HG03469 (cell line): Measurements from ENCODE around the gene SCN5A.

Experiments
- ATAC-seq: cut with Tn5 transposase; IDR thresholded peaks from one replicate; pipeline ENCODE4 v1.9.1; 2021; ENCODE audit warnings: mild to moderate bottlenecking, moderate library complexity, moderate number of reproducible peaks; ENCODE audit not compliant: unreplicated experiment

The SCN5A gene

DNA sequence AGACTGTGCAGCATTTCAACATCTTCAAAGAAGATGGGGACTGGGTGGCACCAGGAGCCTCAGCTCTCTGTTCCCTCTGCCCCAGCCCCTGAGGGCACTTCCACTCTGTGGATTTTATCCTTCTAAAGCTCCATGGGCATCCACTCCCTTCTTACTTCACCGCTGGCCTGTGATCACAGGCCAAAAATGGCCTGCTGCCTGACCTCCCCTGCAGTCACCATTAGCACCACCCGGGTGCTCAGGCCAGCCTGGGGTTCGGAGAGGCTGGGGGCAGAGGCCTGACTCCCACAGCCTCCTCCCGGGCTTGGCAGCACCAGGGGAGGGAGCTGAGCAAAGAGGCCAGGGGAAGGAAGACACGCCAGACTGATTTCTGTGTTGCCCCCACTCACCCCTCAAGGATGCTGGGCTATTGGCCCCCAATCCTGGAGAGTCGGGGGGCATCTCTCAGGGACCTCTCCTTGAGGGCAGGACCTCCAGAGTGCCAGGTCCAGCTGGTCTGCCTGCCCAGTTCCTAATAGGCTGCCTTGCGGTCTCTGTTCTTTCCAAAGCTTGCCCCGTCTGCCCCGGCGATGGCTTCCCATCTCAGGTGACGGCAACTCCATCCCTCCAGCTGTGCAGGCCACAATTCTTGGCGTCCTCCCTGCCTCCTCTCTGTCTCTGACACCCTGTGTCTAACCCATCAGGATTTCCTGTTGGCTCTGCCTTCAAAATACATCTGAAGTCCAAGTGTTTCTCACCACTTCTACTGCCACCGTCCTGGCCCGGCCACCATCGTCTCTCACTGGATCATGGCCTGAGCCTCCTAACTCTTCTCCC lies 86.2 kb downstream of the SCN5A start:
- no peak for ATAC-seq

DNA sequence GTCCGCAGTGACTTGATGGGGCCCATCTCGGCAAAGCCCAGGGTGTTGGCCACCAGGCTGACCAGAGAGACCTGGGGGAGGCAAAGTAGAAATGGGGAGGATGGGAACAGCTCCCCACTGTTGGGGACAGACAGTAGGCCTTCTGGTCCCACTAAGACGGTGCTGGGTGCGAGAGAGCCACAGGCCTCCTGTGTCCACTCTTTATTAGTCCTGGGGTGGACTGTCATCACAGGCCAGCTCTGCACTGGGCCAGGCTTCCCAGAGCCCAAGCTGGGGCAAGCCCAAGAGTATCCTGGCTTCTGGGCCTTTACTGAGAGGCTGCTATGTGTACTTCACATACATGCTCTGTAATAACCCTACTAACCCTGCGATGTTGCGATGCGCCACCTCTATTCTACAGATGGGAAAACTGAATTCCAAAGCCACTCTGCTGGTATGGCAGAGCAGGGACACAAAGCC lies 87.0 kb downstream of the SCN5A start:
- ATAC-seq, result no peak

DNA sequence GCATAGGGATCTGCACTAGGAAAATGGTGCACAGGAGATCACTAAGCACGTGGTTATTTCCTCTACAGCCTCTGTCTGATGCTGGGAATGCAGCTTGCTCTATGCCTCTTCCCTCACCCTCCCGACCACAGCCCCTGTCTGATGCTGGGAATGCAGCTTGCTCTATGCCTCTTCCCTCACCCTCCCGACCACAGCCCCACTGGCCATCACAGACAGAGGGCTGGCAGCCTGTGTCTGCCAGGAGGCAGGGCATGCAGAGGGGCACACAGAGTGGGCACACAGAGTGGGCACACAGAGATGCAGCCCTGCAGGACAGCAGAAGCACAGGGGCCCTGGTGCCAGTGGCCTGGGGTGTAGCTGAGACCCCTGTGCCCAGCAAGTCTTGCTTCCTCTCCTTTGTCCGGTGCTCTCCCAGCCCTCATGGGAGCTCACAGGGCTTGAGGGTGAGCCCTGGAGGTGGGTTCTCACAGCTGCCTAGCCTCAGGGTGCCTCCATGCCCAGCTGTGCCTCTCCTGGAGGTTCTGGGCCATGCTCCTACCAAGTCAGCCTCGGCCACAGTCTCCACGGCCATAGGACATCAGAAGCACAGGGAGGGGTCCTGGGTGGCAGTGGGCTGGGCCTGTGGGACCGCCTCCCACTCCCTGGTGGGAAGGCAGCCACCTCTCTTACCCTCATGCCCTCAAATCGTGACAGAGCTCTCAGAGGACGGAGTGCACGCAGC lies 87.6 kb downstream of the SCN5A start:
- ATAC-seq, result no peak

DNA sequence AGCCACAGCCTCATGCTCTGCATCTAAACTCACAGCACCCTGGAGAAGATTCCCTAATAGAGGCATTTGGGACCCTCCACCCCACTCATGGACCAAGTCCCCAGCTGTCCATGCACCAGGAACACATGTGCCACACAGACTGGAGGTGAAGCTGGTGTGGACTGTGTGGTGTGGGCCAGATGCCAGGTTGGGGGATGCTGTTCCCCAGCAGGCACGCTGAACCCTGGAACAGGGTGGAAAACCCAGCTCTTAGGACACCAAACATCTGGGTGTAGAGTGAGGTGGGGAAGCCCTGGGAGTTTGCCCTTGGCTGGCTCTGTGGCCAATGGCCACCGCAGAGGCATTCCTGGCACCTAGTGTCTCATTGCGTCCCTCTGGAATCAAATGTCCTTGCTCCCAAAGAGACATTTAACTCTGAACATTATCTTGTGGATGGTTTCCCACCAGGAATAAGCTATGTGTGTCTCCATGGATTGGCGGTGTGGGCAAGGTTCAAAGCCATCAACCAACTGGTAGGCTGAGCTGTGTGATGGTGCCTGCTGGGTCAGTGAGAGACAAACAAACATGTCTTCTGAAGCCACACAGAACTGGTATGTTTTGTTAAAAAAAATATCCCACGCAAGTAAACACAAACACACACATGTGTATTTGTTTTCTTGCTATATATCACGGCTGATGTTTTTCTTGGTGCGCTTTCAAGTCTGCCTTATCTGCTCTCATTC lies 88.3 kb downstream of the SCN5A start:
- no peak for ATAC-seq

DNA sequence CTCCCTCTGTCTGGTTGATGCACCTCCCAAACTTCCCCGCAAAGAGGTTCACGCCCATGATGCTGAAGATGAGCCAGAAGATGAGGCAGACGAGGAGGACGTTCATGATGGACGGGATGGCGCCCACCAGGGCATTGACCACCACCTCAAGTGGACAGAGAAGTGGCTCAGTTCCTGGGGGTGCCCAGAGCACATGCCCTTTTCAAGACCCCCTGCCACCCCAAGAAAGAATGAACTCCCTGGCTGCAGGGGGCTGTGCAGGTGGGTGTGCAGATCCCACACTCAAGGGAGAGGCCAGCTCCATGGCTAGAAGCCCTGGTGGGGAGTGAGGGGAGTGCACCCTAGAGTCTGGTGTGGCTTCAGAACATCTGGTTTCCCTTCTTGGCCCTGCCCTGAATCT lies 89.2 kb downstream of the SCN5A start:
- ATAC-seq, result no peak

DNA sequence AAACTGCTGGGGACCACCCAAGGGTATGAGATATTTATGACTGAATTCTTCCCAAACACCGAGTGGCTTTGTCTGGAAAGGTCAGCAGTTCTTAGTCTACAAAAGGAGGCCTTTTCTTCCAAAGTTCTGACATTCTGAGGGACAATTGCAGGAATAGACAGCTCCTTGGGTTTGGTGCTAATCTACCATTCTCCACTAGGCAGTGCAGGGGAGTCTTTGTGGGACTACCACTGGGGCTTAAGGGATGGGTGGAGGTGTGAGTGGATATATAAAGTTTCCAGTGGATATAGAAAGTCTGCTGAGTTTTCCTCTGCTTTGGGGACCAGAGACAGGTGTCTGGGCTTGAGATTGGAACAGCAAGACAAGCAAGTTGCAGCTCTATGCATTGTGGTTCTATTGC lies 90.6 kb downstream of the SCN5A start:
- ATAC-seq, result no peak

DNA sequence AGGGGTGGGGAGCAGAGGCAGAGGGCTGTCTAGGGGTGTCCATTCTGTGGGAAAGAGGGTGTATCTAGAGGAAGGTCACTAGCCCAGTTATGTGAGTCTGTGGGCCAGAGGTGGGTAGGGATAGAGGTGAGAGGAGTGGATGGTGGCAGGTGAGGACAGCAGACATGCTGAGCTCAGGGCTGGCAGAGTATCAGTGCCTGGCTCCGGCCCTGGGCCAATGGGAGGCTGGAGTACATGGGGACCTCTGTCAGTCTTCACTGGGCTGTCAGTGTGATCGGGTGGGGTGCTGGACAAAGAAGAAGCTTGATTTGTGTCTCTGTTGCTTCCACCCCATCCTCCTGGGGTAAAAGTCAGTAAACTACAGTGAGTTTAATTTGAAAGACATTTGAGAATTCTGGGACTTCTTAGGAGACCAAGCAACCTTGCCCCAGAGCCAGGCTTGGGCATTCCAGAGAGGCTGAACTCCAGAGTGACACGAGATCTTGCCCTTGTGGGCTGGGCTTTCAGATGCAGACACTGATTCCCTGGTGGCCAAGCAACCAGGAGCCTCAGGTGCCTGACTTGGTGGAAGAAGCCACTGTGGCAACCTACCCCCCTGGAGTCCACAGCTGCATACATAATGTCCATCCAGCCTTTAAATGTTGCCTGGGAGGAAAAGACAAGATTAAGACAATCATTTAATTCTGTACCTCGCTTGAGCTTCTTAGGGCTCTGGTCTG lies 92.7 kb downstream of the SCN5A start:
- no peak for ATAC-seq

DNA sequence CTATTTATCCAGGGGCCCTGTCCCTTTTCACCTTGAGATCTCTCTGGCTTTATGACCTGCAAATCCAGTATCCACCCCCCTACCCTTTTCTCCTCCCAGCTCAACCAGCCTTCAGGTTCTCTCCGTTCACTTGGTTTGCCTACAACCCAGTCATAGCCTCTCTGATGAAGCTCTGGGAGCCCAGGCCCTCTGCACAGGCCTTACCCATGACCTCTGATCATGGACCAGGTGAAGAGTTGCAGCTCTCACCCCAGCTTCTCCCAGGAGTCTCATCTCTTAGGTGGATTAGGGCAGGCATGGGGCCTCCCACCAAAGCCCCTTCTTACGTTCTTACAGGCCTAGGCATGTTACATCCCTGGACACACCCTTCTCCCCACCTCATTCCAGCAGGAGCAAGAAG lies 93.6 kb downstream of the SCN5A start:
- ATAC-seq, result no peak

DNA sequence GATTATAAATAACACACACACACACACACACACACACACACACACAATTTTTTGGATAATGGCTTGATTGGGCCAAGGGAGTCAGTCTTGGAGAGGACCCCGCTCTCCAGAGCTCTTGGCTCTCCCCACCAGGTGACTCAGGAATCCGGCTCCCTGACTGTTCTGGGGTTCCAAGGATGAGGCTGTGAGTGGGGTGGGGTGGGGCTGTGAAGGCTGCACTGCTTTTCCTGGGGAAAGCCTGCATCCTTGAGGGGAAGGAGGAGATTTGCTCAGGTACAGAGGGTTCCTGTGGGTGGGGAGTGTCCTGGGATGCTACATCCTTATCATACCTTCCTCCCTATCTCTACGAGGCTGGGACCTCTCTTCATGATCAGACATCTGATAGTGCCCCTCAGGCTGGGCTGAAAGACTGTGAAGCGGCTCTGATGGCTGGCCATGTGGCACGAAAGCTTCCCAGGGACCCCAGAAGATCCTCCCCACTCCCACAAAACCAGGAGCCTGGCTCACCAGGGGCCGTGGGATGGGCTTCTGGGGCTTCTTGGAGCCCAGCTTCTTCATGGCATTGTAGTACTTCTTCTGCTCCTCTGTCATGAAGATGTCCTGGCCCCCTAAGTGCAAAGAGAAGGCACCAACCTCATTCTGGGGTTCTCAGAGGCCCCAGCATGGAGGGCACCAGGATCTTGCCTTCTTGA lies 94.2 kb downstream of the SCN5A start:
- no peak for ATAC-seq

DNA sequence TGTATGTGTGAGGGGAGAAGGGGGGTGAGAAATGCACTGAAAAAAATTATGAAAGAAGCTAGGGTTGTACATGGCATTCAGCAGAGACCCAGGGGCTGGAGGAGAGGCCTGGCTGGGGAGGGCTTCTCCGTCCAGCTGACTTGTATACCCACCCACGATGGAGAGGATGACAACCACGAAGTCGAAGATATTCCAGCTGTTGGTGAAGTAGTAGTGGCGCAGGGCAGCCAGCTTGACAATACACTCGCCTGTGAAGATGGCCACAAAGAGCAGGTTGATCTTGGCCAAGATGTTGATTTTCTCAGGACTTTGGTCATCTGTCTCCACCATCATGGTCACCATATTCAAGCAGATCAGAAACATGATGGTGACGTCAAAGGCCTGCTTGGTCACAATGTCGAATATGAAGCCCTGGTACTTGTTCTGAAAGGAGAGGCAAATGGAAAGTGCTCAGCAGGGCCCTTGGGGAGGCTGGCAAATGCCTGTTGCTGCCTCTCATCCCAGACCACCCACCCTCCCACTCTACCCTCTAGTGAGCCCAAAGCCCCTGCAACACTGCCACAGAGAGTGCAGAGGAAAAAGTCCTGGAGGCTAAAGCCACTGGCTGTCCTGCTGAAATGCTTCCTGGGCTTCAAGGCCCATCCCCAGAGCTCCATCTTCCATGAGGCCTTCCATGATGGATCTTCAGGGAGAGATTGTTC lies 95.2 kb downstream of the SCN5A start:
- ATAC-seq, result no peak

DNA sequence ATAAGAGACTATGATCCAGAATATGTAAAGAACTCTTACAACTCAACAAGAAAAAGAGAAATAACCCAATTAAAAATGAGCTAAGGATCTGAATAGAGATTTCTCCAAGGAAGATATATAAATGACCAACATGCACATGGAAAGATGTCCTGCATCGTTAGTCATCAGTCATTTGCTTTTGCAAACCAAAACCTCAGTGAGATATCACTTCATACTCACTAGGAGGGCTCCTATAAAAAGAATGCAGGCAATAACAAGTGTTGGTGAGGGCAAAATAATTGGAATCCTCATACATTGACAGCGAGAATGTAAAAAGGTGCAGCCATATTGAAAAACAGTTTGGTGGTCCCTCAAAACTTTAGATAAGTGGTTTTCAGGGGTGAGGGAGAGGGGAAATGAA lies 96.4 kb downstream of the SCN5A start:
- no peak for ATAC-seq

DNA sequence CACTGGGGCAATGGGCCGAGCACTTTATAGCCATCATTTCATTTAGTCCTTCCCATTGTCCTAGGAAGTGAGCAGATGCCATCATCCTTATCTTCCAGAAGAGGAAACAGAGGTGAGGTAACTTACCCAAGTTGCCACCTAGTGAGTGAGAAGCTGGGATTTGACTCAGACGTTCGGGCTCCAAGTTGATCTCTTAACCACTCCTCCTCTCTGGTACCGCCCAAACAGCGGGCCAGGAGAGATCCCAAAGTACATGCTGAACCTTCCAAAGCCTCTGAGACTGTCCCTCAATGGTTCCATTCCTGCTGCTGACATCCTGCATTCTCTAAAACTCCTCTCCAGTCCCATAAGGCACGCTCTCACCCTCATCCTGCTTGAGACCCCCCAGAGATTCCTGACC lies 97.1 kb downstream of the SCN5A start:
- no peak for ATAC-seq

DNA sequence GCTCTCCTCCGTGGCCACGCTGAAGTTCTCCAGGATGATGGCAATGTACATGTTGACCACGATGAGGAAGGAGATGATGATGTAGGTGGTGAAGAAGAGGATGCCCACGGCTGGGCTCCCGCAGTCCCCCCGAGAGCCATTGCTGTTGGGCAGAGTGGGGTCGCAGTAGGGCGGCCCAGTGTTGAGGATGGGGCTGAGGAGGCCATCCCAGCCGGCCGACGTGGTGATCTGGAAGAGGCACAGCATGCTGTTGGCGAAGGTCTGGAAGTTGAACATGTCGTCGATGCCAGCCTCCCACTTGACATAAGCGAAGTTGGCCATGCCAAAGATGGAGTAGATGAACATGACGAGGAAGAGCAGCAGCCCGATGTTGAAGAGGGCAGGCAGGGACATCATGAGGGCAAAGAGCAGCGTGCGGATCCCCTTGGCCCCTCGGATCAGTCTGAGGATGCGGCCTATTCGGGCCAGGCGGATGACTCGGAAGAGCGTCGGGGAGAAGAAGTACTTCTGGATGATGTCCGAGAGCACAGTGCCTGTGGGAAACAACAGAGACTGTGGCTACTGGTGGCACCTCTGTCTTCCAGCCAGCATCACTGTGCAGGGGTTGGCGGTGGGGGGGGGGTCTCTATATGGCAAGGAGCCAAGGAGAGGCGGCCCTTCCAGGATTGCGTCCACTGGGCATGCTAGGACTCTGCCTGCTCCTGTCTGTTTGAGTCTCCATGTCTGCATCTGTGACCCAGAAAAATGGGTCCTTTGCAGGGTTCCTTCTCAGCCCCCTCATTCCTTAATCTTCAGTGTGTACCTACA lies 98.3 kb downstream of the SCN5A start:
- no peak for ATAC-seq

DNA sequence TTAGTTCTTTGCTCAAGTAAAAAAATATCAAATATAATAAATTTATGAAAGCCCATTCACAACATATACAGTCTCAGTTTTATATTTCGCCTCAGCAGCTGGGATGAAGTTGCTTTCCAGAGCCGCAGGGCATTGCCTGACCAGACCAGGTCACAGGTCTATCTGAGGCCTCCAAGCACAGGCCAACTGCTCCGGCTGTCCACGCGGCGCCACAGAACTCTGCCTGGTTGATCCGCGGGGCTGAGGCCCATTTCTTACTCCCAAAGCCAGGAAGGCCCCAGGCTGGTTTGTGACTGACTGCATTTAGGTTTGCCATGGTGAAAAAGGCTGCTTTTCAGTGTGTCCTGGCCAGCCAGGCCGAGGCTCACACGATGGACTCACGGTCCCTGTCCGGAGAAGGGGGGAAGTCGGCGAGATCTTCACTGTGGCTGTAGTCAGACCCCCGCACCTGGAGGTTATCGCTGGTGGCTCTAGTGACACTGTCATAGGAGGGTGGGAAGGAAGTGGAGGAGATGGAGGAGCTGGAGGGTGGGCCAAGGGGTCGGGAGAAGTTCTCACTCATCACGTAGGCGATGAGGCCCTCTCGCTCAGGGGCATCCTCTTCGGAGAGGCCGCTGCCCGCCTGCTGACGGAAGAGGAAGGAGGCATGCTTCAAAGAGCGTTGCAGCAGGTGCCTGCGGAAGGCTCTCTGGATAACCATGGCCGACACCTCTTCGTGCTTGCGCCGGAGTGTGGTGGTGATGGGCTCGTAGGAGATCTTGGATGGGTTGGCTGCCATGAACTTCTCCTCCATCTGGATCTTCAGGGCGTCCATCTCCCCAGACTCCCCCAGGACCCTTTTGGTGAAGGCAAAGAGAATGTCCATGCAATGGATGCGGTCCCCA lies 99.3 kb downstream of the SCN5A start:
- ATAC-seq, result no peak

DNA sequence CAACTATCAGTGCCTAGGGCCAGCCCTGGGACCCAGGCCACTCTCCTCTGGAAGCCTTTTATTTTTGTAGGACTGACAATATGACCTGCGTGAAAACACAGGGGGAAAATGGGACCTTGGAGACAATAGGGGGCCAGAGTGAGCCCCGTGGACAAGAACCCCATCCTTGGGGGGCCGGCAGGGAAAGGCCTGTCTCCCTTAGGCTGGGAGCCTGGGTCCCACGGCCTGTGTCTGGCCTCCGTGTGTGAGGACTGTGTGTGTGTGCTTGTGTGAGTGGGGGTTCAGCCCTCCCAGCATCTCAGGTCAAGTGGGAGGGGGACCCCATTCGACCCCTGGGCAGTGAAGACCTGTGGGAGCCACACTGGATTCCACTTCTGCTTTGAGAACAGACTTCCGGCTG lies 100.0 kb downstream of the SCN5A start:
- no peak for ATAC-seq

DNA sequence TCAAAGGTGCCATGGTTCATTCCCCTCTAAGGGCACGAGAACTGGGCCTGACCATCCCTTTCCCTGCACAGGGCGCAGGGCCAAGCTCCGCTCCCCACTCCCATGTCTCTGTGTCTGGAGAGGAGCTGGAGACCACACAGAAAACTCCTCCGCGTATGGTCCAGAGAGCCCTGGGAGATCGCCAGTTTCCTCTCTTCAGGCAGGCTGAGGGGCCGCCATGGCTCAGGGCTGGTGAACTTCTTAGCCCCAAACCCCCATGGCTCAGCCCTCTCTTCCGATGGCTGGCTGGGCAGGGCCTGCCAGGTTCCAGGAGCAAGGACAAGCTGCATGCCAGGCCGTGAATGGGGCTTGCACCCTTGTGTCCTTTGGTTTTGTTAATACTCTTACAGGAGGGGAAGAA lies 100.4 kb downstream of the SCN5A start:
- no peak for ATAC-seq

DNA sequence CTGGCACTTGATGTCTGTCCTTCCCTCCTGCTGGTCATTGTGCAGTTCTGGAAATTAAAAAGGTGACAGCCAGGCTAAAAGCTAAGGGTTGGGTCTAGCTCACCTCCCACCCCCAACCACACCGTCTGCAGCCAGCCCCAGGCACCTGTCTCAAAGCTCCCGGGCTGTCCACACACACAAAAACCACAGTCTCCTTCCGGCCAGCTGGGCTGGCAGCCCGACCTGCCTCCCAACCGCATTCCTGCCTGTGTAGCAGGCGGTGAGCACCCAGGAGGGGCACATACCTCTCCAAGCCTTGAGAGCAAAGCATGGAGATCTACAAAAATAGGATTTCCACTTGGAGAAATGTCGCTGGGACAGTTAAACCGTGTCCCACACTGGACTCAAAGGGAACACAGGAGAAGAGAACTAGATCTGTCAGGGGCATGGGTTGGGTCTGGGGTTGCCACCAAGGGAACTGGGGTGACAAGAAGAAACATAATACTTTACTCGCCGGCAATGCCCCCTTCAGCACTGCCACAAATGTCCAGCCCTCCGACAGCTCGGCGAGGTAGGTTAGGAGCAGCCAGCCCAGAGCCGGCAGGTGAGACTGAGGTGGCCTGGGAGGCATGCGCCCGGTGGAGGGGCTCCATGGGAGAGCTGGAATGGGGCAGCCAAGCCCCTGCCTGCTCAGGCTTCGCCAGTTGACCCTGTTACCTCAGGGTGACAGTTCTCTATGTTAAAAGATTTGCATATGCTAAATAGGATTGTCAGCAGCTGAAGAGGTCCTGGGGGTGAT lies 101.1 kb downstream of the SCN5A start:
- no peak for ATAC-seq
